ENCODE results near the gene PCGF3. TPM values are rescaled to one million over a fixed set of nuclear protein-coding genes. Genes with fewer than 3 reads are reported as not detected.

The PCGF3 gene
- total and polyA plus RNA-seq, 9 of the 15 experiments (the other 6 are each of a cell fraction or from before 2014, with no cell fraction given) = 2.6 to 46.1 (median 20.3) TPM

DNA sequence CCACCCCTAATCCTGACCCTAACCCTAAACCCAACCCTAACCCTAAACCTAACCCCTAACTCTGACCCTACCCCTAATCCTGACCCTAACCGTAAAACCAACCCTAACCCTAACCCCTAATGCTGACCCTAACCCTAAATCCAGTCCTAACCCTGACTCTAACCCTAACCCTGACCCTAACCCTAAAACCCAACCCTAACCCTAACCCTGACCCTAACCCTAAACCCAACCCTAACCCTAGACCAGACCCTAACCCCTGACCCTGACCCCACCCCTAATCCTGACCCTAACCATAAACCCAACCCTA is 708 bp upstream of the PCGF3 start (continued):
- TF ChIP-seq, protein P1, sequence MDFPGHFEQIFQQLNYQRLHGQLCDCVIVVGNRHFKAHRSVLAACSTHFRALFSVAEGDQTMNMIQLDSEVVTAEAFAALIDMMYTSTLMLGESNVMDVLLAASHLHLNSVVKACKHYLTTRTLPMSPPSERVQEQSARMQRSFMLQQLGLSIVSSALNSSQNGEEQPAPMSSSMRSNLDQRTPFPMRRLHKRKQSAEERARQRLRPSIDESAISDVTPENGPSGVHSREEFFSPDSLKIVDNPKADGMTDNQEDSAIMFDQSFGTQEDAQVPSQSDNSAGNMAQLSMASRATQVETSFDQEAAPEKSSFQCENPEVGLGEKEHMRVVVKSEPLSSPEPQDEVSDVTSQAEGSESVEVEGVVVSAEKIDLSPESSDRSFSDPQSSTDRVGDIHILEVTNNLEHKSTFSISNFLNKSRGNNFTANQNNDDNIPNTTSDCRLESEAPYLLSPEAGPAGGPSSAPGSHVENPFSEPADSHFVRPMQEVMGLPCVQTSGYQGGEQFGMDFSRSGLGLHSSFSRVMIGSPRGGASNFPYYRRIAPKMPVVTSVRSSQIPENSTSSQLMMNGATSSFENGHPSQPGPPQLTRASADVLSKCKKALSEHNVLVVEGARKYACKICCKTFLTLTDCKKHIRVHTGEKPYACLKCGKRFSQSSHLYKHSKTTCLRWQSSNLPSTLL (IDR thresholded peaks at IDR 0.05) = 0 out of 2 replicates have a peak, but pooled peaks have one; percentile 57
- TF ChIP-seq, protein P2, sequence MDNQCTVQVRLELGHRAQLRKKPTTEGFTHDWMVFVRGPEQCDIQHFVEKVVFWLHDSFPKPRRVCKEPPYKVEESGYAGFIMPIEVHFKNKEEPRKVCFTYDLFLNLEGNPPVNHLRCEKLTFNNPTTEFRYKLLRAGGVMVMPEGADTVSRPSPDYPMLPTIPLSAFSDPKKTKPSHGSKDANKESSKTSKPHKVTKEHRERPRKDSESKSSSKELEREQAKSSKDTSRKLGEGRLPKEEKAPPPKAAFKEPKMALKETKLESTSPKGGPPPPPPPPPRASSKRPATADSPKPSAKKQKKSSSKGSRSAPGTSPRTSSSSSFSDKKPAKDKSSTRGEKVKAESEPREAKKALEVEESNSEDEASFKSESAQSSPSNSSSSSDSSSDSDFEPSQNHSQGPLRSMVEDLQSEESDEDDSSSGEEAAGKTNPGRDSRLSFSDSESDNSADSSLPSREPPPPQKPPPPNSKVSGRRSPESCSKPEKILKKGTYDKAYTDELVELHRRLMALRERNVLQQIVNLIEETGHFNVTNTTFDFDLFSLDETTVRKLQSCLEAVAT (IDR thresholded peaks at IDR 0.05) = peak in 1 of 2 experiments; percentile 73; a peak in 1 of 4 replicates
- TF ChIP-seq NEUROD1 (IDR thresholded peaks at IDR 0.05; ENCODE audit: borderline replicate concordance, low read depth, low read length, partially characterized antibody) (no peak), OTX1 (CRISPR knock-in tag; IDR thresholded peaks at IDR 0.05) (peak; percentile 95), EWSR1 (IDR thresholded peaks at IDR 0.05; ENCODE audit: borderline replicate concordance, low read depth, partially characterized antibody) (no peak), CBX2 (IDR thresholded peaks at IDR 0.05; ENCODE audit: insufficient read depth, low read length, poor library complexity, severe bottlenecking) (no peak), TSC22D4 (tag; IDR thresholded peaks at IDR 0.05) (peak; percentile 33; the same call in 1 of the 2 replicates), SMARCC2 (IDR thresholded peaks at IDR 0.05; ENCODE audit: low read depth) (no peak), ZNF551 (CRISPR knock-in tag; IDR thresholded peaks at IDR 0.05) (no peak), ZNF778 (CRISPR knock-in tag; IDR thresholded peaks at IDR 0.05) (no peak), FOS (IDR thresholded peaks at IDR 0.05; ENCODE audit: extremely low read depth, insufficient read length) (no peak), ZNF695 (CRISPR knock-in tag; IDR thresholded peaks at IDR 0.05) (no peak), ZNF696 (CRISPR knock-in tag; conservative IDR thresholded peaks at IDR 0.05) (no peak), ZSCAN32 (CRISPR knock-in tag; IDR thresholded peaks at IDR 0.05) (no peak)
- TF ChIP-seq, protein P3, sequence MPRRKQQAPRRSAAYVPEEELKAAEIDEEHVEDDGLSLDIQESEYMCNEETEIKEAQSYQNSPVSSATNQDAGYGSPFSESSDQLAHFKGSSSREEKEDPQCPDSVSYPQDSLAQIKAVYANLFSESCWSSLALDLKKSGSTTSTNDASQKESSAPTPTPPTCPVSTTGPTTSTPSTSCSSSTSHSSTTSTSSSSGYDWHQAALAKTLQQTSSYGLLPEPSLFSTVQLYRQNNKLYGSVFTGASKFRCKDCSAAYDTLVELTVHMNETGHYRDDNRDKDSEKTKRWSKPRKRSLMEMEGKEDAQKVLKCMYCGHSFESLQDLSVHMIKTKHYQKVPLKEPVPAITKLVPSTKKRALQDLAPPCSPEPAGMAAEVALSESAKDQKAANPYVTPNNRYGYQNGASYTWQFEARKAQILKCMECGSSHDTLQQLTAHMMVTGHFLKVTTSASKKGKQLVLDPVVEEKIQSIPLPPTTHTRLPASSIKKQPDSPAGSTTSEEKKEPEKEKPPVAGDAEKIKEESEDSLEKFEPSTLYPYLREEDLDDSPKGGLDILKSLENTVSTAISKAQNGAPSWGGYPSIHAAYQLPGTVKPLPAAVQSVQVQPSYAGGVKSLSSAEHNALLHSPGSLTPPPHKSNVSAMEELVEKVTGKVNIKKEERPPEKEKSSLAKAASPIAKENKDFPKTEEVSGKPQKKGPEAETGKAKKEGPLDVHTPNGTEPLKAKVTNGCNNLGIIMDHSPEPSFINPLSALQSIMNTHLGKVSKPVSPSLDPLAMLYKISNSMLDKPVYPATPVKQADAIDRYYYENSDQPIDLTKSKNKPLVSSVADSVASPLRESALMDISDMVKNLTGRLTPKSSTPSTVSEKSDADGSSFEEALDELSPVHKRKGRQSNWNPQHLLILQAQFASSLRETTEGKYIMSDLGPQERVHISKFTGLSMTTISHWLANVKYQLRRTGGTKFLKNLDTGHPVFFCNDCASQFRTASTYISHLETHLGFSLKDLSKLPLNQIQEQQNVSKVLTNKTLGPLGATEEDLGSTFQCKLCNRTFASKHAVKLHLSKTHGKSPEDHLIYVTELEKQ (CRISPR knock-in tag; IDR thresholded peaks at IDR 0.05) = no peak
- TF ChIP-seq, protein P4, sequence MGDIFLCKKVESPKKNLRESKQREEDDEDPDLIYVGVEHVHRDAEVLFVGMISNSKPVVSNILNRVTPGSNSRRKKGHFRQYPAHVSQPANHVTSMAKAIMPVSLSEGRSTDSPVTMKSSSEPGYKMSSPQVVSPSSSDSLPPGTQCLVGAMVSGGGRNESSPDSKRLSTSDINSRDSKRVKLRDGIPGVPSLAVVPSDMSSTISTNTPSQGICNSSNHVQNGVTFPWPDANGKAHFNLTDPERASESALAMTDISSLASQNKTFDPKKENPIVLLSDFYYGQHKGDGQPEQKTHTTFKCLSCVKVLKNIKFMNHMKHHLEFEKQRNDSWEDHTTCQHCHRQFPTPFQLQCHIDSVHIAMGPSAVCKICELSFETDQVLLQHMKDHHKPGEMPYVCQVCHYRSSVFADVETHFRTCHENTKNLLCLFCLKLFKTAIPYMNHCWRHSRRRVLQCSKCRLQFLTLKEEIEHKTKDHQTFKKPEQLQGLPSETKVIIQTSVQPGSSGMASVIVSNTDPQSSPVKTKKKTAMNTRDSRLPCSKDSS (IDR thresholded peaks at IDR 0.05; ENCODE audit: low read depth, partially characterized antibody) = peak; percentile 42

Measured in K562 (cell line).